Tibial nerve (tissue), 3 donors: Measurements from ENCODE around the gene CCDC106.

Experiments
- CTCF ChIP-seq, 5 experiments: fragments of 200-600 bp in 3 of 5; fragments of 450-650 bp in 2 of 5; sonication (generic) in 3 of 5; IDR thresholded peaks; one replicate each; pipeline ENCODE4 v1.5.1; 2016 to 2019; ENCODE audit warnings: antibody characterized with exemption in 5 of 5, mild to moderate bottlenecking in 3 of 5, moderate library complexity in 2 of 5
- POLR2A ChIP-seq, 2 donors: fragments of 450-650 bp; IDR thresholded peaks; one replicate each; pipeline ENCODE4 v1.6.1; 2017; ENCODE audit warnings: antibody characterized with exemption in 2 of 2, mild to moderate bottlenecking in 2 of 2, moderate library complexity in 2 of 2

DNA sequence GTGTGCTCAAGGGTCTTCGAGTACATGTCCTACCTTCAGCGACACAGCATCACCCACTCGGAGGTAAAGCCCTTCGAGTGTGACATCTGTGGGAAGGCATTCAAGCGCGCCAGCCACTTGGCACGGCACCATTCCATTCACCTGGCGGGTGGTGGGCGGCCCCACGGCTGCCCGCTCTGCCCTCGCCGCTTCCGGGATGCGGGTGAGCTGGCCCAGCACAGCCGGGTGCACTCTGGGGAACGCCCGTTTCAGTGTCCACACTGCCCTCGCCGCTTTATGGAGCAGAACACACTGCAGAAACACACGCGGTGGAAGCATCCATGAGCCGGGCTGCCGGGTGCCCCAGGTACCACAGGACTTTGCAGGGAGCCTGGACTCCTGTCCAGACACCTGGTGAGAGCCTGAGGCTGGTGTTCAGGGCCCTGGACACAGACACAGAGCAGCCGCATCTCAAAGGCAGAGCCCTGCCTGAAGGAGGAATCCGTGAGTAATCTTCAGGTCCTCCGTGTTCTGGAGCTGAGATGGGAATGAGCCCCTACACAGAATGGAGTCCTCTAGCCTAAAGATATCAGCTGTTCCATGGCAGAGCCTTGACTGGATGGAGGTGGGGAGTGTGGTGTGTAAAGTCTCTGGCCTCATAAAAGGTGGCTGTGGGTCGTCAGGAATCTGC lies 3.0 kb upstream of the CCDC106 start:
- TF ChIP-seq POLR2A (IDR thresholded peaks at IDR 0.05) (no peak), CTCF (IDR thresholded peaks at IDR 0.05) (no peak)
